HEK293 (cell line): ENCODE data around the gene LRBA.

ENCODE experiments used
- CTCF ChIA-PET: fragments of 350-600 bp; formaldehyde crosslinking; extraction: SDS; loops from one replicate; lab custom pipeline; 2021; ENCODE audit warnings: antibody characterized with exemption; lab: Yijun Ruan, JAX
- POLR2A ChIA-PET: fragments of 300-600 bp; formaldehyde crosslinking; extraction: SDS; loops from one replicate; lab custom pipeline; 2020; ENCODE audit warnings: antibody characterized with exemption, inconsistent platforms; lab: Yijun Ruan, JAX
- H3K27ac ChIP-seq: fragments of 200-500 bp; sonication (Bioruptor generic); 2 replicates; pipeline ENCODE4 v1.5.1; 2014; ENCODE audit warnings: low read depth, low read length, control low read depth, inconsistent platforms; ENCODE audit errors: extremely low read depth
- H3K36me3 ChIP-seq, 2 experiments: fragments of 200-500 bp in 1 of 2; sonication (Bioruptor generic) in 1 of 2; 1 replicate in 1 of 2; 2 replicates in 1 of 2; pipeline ENCODE4 v1.5.1; 2014 to 2017; ENCODE audit warnings: inconsistent platforms in 2 of 2, low read length in 2 of 2; ENCODE audit not compliant: control insufficient read depth in 2 of 2, insufficient read depth in 1 of 2
- H3K4me1 ChIP-seq: fragments of 200-500 bp; sonication (Bioruptor generic); 2 replicates; pipeline ENCODE4 v1.5.1; 2014; ENCODE audit warnings: mild to moderate bottlenecking, low read length, inconsistent platforms; ENCODE audit not compliant: control insufficient read depth, insufficient read depth
- H3K4me3 ChIP-seq: 2 replicates; pipeline ENCODE4 v1.5.1; 2011; ENCODE audit warnings: low read depth, mild to moderate bottlenecking, control low read depth, low read length, moderate library complexity
- H3K9me3 ChIP-seq: fragments of 200-500 bp; sonication (Bioruptor generic); 2 replicates; pipeline ENCODE4 v1.5.1; 2014; ENCODE audit warnings: low read depth, low read length, inconsistent platforms; ENCODE audit not compliant: control insufficient read depth, insufficient read depth
- CTCF ChIP-seq: fragments of 450-650 bp; formaldehyde crosslinking; IDR thresholded peaks from 2 replicates; pipeline ENCODE4 v1.5.1; 2016; ENCODE audit warnings: missing biosample characterization, missing genetic modification characterization
- GLIS2 ChIP-seq: fragments of 450-650 bp; formaldehyde crosslinking; IDR thresholded peaks from 2 replicates; pipeline ENCODE4 v1.5.1; 2016; ENCODE audit warnings: missing biosample characterization, missing genetic modification characterization
- KLF1 ChIP-seq: fragments of 450-650 bp; formaldehyde crosslinking; IDR thresholded peaks from 2 replicates; pipeline ENCODE4 v1.5.1; 2016; ENCODE audit warnings: missing biosample characterization, missing genetic modification characterization
- KLF7 ChIP-seq: fragments of 450-650 bp; formaldehyde crosslinking; IDR thresholded peaks from 2 replicates; pipeline ENCODE4 v1.5.1; 2016; ENCODE audit warnings: missing biosample characterization, missing genetic modification characterization, borderline replicate concordance
- PRDM10 ChIP-seq: fragments of 450-650 bp; formaldehyde crosslinking; IDR thresholded peaks from 2 replicates; pipeline ENCODE4 v1.5.1; 2016; ENCODE audit warnings: missing biosample characterization, missing genetic modification characterization
- SP2 ChIP-seq: fragments of 450-650 bp; formaldehyde crosslinking; IDR thresholded peaks from 2 replicates; pipeline ENCODE4 v1.5.1; 2016; ENCODE audit warnings: missing biosample characterization, missing genetic modification characterization
- TSHZ1 ChIP-seq: fragments of 450-650 bp; formaldehyde crosslinking; IDR thresholded peaks from 2 replicates; pipeline ENCODE4 v1.5.1; 2016; ENCODE audit warnings: missing biosample characterization, missing genetic modification characterization, borderline replicate concordance
- ZFP37 ChIP-seq: fragments of 450-650 bp; formaldehyde crosslinking; IDR thresholded peaks from 2 replicates; pipeline ENCODE4 v1.5.1; 2016; ENCODE audit warnings: missing biosample characterization, missing genetic modification characterization
- ZFP69B ChIP-seq: fragments of 450-650 bp; formaldehyde crosslinking; IDR thresholded peaks from 2 replicates; pipeline ENCODE4 v1.5.1; 2016; ENCODE audit warnings: missing biosample characterization, missing genetic modification characterization
- ZNF10 ChIP-seq: fragments of 450-650 bp; formaldehyde crosslinking; IDR thresholded peaks from 2 replicates; pipeline ENCODE4 v1.5.1; 2017; ENCODE audit warnings: missing biosample characterization, missing genetic modification characterization
- ZNF155 ChIP-seq: fragments of 450-650 bp; formaldehyde crosslinking; IDR thresholded peaks from 2 replicates; pipeline ENCODE4 v1.5.1; 2016; ENCODE audit warnings: missing biosample characterization, missing genetic modification characterization
- ZNF174 ChIP-seq: fragments of 450-650 bp; formaldehyde crosslinking; IDR thresholded peaks from 2 replicates; pipeline ENCODE4 v1.5.0; 2017; ENCODE audit warnings: missing biosample characterization, mild to moderate bottlenecking, missing genetic modification characterization
- ZNF211 ChIP-seq: fragments of 450-650 bp; formaldehyde crosslinking; IDR thresholded peaks from 2 replicates; pipeline ENCODE4 v1.5.1; 2016; ENCODE audit warnings: low read depth, missing biosample characterization, missing genetic modification characterization
- ZNF239 ChIP-seq: fragments of 450-650 bp; formaldehyde crosslinking; IDR thresholded peaks from 2 replicates; pipeline ENCODE4 v1.5.1; 2016; ENCODE audit warnings: missing biosample characterization, missing genetic modification characterization
- ZNF335 ChIP-seq: fragments of 450-650 bp; formaldehyde crosslinking; conservative IDR thresholded peaks from 2 replicates; pipeline ENCODE4 v1.5.1; 2016; ENCODE audit warnings: missing biosample characterization, missing genetic modification characterization
- ZNF518A ChIP-seq: fragments of 450-650 bp; formaldehyde crosslinking; conservative IDR thresholded peaks from 2 replicates; pipeline ENCODE4 v1.5.1; 2016; ENCODE audit warnings: low read depth, missing biosample characterization, missing genetic modification characterization
- ZNF544 ChIP-seq: fragments of 450-650 bp; formaldehyde crosslinking; IDR thresholded peaks from 2 replicates; pipeline ENCODE4 v1.5.0; 2017; ENCODE audit warnings: missing biosample characterization, missing genetic modification characterization
- ZNF561 ChIP-seq: fragments of 450-650 bp; IDR thresholded peaks from 2 replicates; pipeline ENCODE4 v1.5.1; 2018; ENCODE audit warnings: missing biosample characterization, missing genetic modification characterization, borderline replicate concordance
- ZNF600 ChIP-seq: fragments of 450-650 bp; formaldehyde crosslinking; IDR thresholded peaks from 2 replicates; pipeline ENCODE4 v1.5.1; 2016; ENCODE audit warnings: missing biosample characterization, missing genetic modification characterization
- ZNF610 ChIP-seq: fragments of 450-650 bp; formaldehyde crosslinking; IDR thresholded peaks from 2 replicates; pipeline ENCODE4 v1.5.1; 2016; ENCODE audit warnings: missing biosample characterization, missing genetic modification characterization, borderline replicate concordance

Gene LRBA

GRCh38 chr4:151014521-151015458, at the start of gene LRBA:
Gene LRBA (minus strand): TSS chr4:151015284. CDS start chr4:151014642, 642 bp downstream.
- Histone ChIP-seq H3K4me3 (peak within 1 kb of the TSS; percentile 96), H3K4me1 (no peaks in the 10 kb centered on the region), H3K27ac (peak within 1 kb of the TSS; percentile 91), H3K9me3 (no peaks in the 10 kb centered on the region), H3K36me3 (no peaks in the 10 kb centered on the region; a peak in 1 of 3 replicates)
- ChIA-PET POLR2A (interaction anchor here (0.6 to 1.1 kb wide), 2 partner anchors 77 to 939 kb away, joined by 3 to 4 read pairs; no protein-coding TSS in a partner anchor), CTCF (interaction anchor here (0.7 kb wide), 1 partner anchor 53 kb away, joined by 3 read pairs; no protein-coding TSS in a partner anchor)
- no peak for TF ChIP-seq ZNF239 (tag by site-specific recombination)
- no peak for TF ChIP-seq ZNF518A (tag by site-specific recombination)
- peak; percentile 70 for TF ChIP-seq GLIS2 (tag by site-specific recombination)
- TF ChIP-seq TSHZ1 (tag by site-specific recombination): no peak
- TF ChIP-seq ZNF600 (tag by site-specific recombination): no peak
- TF ChIP-seq PRDM10 (tag by site-specific recombination): peak; percentile 91
- TF ChIP-seq ZNF211: no peak
- peak; percentile 57; the same call in 1 of the 2 replicates for TF ChIP-seq ZFP69B (tag by site-specific recombination)
- 0 out of 2 replicates have a peak, but pooled peaks have one; percentile 17 for TF ChIP-seq ZNF561 (tag by site-specific recombination)
- TF ChIP-seq SP2 (tag by site-specific recombination): peak; percentile 75
- peak; percentile 73 for TF ChIP-seq ZNF335 (tag by site-specific recombination)
- peak; percentile 16; the same call in 1 of the 2 replicates for TF ChIP-seq KLF1 (tag by site-specific recombination)
- no peak for TF ChIP-seq ZNF155 (tag by site-specific recombination)
- peak; percentile 82 for TF ChIP-seq ZNF10
- no peak for TF ChIP-seq CTCF (tag by site-specific recombination)
- 0 out of 2 replicates have a peak, but pooled peaks have one; percentile 22 for TF ChIP-seq ZFP37 (tag by site-specific recombination)
- no peak for TF ChIP-seq ZNF174 (tag by site-specific recombination)
- peak; percentile 68; the same call in 1 of the 2 replicates for TF ChIP-seq KLF7 (tag by site-specific recombination)
- 0 out of 2 replicates have a peak, but pooled peaks have one; percentile 15 for TF ChIP-seq ZNF610 (tag by site-specific recombination)
- no peak for TF ChIP-seq ZNF544 (tag by site-specific recombination)
